ENCODE measurements around the gene WNT3A. TPM values are rescaled to one million over a fixed set of nuclear protein-coding genes. Genes with fewer than 3 reads are reported as not detected.
A peak's percentile ranks its signal among the peaks of the same experiment; 100 is the strongest.

The WNT3A gene
- total and polyA plus RNA-seq, 5 donors from 2014 or later, result not detected

- no peaks in the 10 kb centered on the region for H3K9me3 ChIP-seq (ENCODE audit: control insufficient read depth in 2 of 2, low read length in 2 of 2)
- peaks cover 12% of the 10 kb centered on the region for H3K4me1 ChIP-seq (ENCODE audit: control insufficient read depth, insufficient read depth, low read length, poor library complexity, severe bottlenecking)
- no peak for DNase-seq
- Mint-ChIP-seq H3K9me3 (no peaks in the 10 kb centered on the region), H3K4me3 (no peak overlapping the region), H3K27ac (peak overlapping the region in 1 of 3 donors; percentile 68), H3K36me3 (no peaks in the 10 kb centered on the region), H3K4me1 (peaks cover 0 to 37% (median 12%) of the 10 kb centered on the region in 4 donors), H3K27me3 (no peaks in the 10 kb centered on the region)
- no peaks in the 10 kb centered on the region for H3K36me3 ChIP-seq (ENCODE audit: control insufficient read depth, insufficient read depth, low read length)
- H3K27ac ChIP-seq (ENCODE audit: insufficient read depth, low read length, poor library complexity, severe bottlenecking), result no peak overlapping the region
- no peak overlapping the region for H3K4me3 ChIP-seq (ENCODE audit: low read depth, low read length)
- no peak for ATAC-seq (ENCODE audit: low read depth in 2 of 2)
- H3K27me3 ChIP-seq (ENCODE audit: control insufficient read depth, insufficient read depth, low read length), result no peaks in the 10 kb centered on the region
These were observed 70.1 kb downstream of the WNT3A start for GRCh38 chr1:228076796-228077430.

DNA sequence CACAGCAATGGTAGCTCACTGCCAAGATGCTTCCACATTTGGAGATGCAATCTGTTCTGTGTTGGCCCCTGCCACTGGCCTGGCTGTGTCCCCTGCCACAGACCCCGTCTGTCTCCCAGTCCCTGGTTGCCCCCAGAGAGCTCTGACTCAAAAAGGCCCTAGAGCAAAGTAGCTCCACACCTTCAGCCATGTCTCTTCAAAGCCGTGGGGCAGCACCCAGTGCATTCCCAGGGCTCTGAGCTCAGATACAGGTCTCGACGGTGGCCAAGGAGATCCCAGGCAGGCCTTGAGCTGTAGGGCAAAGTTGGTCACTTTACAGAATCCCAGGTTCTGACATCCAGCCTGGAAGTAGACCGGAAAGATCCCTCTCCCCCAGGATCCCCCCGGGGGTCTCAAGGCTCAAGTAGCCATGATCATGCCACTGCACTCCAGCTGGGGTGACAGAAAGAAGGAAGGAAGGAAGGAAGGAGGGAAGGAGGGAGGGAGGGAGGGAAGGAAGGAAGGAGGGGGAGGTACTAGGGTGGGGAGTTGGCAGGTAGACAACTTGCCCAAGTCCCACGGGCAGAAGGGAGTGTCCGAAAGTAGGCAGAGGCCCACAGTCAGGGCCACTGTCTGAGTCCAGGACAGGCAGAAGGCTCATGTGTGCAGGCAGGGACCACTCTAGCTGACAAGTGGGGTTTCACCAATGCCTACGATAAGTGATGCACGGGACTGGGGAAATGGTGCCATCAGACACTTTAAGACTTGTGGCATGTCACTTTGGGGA, 71.0 kb downstream of the WNT3A start:
- no peaks in the 10 kb centered on the region for H3K9me3 Mint-ChIP-seq
- Histone ChIP-seq H3K27me3 (ENCODE audit: control insufficient read depth, insufficient read depth, low read length) (no peaks in the 10 kb centered on the region), H3K36me3 (ENCODE audit: control insufficient read depth, insufficient read depth, low read length) (no peaks in the 10 kb centered on the region), H3K4me3 (ENCODE audit: low read depth, low read length) (no peak overlapping the region), H3K4me1 (ENCODE audit: control insufficient read depth, insufficient read depth, low read length, poor library complexity, severe bottlenecking) (peaks cover 14% of the 10 kb centered on the region), H3K27ac (ENCODE audit: insufficient read depth, low read length, poor library complexity, severe bottlenecking) (no peak overlapping the region), H3K9me3 (ENCODE audit: control insufficient read depth in 2 of 2, low read length in 2 of 2) (no peaks in the 10 kb centered on the region)
- no peak for DNase-seq
- peak overlapping the region in 2 of 3 donors; percentile 14 to 68 for H3K27ac Mint-ChIP-seq
- ATAC-seq (ENCODE audit: low read depth in 2 of 2), result no peak
- no peaks in the 10 kb centered on the region for H3K27me3 Mint-ChIP-seq
- no peaks in the 10 kb centered on the region for H3K36me3 Mint-ChIP-seq
- H3K4me3 Mint-ChIP-seq, result no peak overlapping the region
- H3K4me1 Mint-ChIP-seq, result peaks cover 0 to 34% (median 11%) of the 10 kb centered on the region in 4 donors

- ATAC-seq (ENCODE audit: low read depth in 2 of 2) (no peak), DNase-seq (no peak)
- no peaks in the 10 kb centered on the region for H3K27me3 ChIP-seq (ENCODE audit: control insufficient read depth, insufficient read depth, low read length)
- no peaks in the 10 kb centered on the region for H3K9me3 ChIP-seq (ENCODE audit: control insufficient read depth in 2 of 2, low read length in 2 of 2)
- H3K27ac ChIP-seq (ENCODE audit: insufficient read depth, low read length, poor library complexity, severe bottlenecking), result no peak overlapping the region
- H3K4me3 ChIP-seq (ENCODE audit: low read depth, low read length), result no peak overlapping the region
- peak overlapping the region in 2 of 4 donors; percentile 72 to 89 for H3K4me3 Mint-ChIP-seq
- no peaks in the 10 kb centered on the region for H3K27me3 Mint-ChIP-seq
- peaks cover 23% of the 10 kb centered on the region for H3K4me1 ChIP-seq (ENCODE audit: control insufficient read depth, insufficient read depth, low read length, poor library complexity, severe bottlenecking)
- H3K36me3 ChIP-seq (ENCODE audit: control insufficient read depth, insufficient read depth, low read length), result no peaks in the 10 kb centered on the region
- H3K27ac Mint-ChIP-seq, result no peak overlapping the region
- peaks cover 0 to 39% (median 16%) of the 10 kb centered on the region in 4 donors for H3K4me1 Mint-ChIP-seq
- no peaks in the 10 kb centered on the region for H3K36me3 Mint-ChIP-seq
- no peaks in the 10 kb centered on the region for H3K9me3 Mint-ChIP-seq
These were observed 72.2 kb downstream of the WNT3A start for GRCh38 chr1:228079013-228079412.

GRCh38 chr1:228079601-228080263, 72.9 kb downstream of the WNT3A start:
- Mint-ChIP-seq H3K27me3 (no peaks in the 10 kb centered on the region), H3K4me1 (peaks cover 5 to 42% (median 23%) of the 10 kb centered on the region in 4 donors), H3K27ac (peak overlapping the region in 1 of 3 donors; percentile 14), H3K4me3 (peak overlapping the region; percentile 68 to 89 (median 76)), H3K9me3 (no peaks in the 10 kb centered on the region), H3K36me3 (no peaks in the 10 kb centered on the region)
- Histone ChIP-seq H3K4me1 (ENCODE audit: control insufficient read depth, insufficient read depth, low read length, poor library complexity, severe bottlenecking) (peaks cover 31% of the 10 kb centered on the region), H3K27ac (ENCODE audit: insufficient read depth, low read length, poor library complexity, severe bottlenecking) (no peak overlapping the region), H3K9me3 (ENCODE audit: control insufficient read depth in 2 of 2, low read length in 2 of 2) (no peaks in the 10 kb centered on the region), H3K36me3 (ENCODE audit: control insufficient read depth, insufficient read depth, low read length) (no peaks in the 10 kb centered on the region), H3K4me3 (ENCODE audit: low read depth, low read length) (no peak overlapping the region), H3K27me3 (ENCODE audit: control insufficient read depth, insufficient read depth, low read length) (no peaks in the 10 kb centered on the region)
- no peak for DNase-seq
- ATAC-seq (ENCODE audit: low read depth in 2 of 2), result no peak

DNA sequence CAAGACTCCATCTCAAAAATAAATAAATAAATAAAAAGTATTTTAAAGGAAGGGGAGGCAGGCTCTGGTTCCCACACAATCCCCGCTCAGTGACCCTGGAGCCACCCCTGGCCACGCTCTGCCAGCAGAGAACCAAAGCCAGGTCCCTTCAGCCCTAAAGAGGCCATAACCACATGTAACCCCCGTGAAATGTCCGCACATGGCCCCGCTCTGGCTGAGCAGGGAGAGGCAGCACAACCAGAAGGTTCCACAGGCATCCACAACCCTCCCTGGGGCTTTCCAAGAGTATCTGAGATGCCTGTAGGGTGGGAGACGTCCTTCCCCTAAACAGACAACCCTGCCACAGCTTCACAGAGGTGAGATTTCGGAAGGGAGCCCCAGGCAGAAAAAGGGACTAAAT, 74.3 kb downstream of the WNT3A start:
- Mint-ChIP-seq H3K4me3 (peak overlapping the region; percentile 86 to 100 (median 89)), H3K9me3 (no peaks in the 10 kb centered on the region), H3K4me1 (peaks cover 12 to 53% (median 35%) of the 10 kb centered on the region in 4 donors), H3K27me3 (no peaks in the 10 kb centered on the region), H3K36me3 (no peaks in the 10 kb centered on the region), H3K27ac (peak overlapping the region in 1 of 3 donors; percentile 56)
- Histone ChIP-seq H3K27me3 (ENCODE audit: control insufficient read depth, insufficient read depth, low read length) (no peaks in the 10 kb centered on the region), H3K36me3 (ENCODE audit: control insufficient read depth, insufficient read depth, low read length) (no peaks in the 10 kb centered on the region), H3K9me3 (ENCODE audit: control insufficient read depth in 2 of 2, low read length in 2 of 2) (no peaks in the 10 kb centered on the region), H3K4me1 (ENCODE audit: control insufficient read depth, insufficient read depth, low read length, poor library complexity, severe bottlenecking) (peaks cover 45% of the 10 kb centered on the region), H3K4me3 (ENCODE audit: low read depth, low read length) (no peak overlapping the region), H3K27ac (ENCODE audit: insufficient read depth, low read length, poor library complexity, severe bottlenecking) (peak overlapping the region; percentile 15)
- ATAC-seq (ENCODE audit: low read depth in 2 of 2), result no peak
- no peak for DNase-seq

GRCh38 chr1:228081578-228082213, 74.9 kb downstream of the WNT3A start:
- Histone ChIP-seq H3K27ac (ENCODE audit: insufficient read depth, low read length, poor library complexity, severe bottlenecking) (peak overlapping the region; percentile 92), H3K4me3 (ENCODE audit: low read depth, low read length) (peak overlapping the region; percentile 64), H3K4me1 (ENCODE audit: control insufficient read depth, insufficient read depth, low read length, poor library complexity, severe bottlenecking) (peaks cover 50% of the 10 kb centered on the region), H3K36me3 (ENCODE audit: control insufficient read depth, insufficient read depth, low read length) (no peaks in the 10 kb centered on the region), H3K27me3 (ENCODE audit: control insufficient read depth, insufficient read depth, low read length) (no peaks in the 10 kb centered on the region), H3K9me3 (ENCODE audit: control insufficient read depth in 2 of 2, low read length in 2 of 2) (no peaks in the 10 kb centered on the region)
- Mint-ChIP-seq H3K4me1 (peaks cover 16 to 56% (median 37%) of the 10 kb centered on the region in 4 donors), H3K27ac (no peak overlapping the region), H3K4me3 (peak overlapping the region; percentile 86 to 100 (median 89)), H3K36me3 (no peaks in the 10 kb centered on the region), H3K27me3 (no peaks in the 10 kb centered on the region), H3K9me3 (no peaks in the 10 kb centered on the region)
- peak in 1 of 3 donors; percentile 20 for DNase-seq
- peak in 1 of 2 donors; percentile 8 for ATAC-seq (ENCODE audit: low read depth in 2 of 2)

- H3K27ac ChIP-seq (ENCODE audit: insufficient read depth, low read length, poor library complexity, severe bottlenecking), result peak within 1 kb of the TSS; percentile 92
- Mint-ChIP-seq H3K27ac (peak within 1 kb of the TSS; percentile 90 to 98 (median 96)), H3K27me3 (no peaks in the 10 kb centered on the region), H3K4me3 (peak within 1 kb of the TSS; percentile 94 to 100 (median 98)), H3K4me1 (peaks cover 23 to 59% (median 41%) of the 10 kb centered on the region in 4 donors), H3K36me3 (no peaks in the 10 kb centered on the region), H3K9me3 (no peaks in the 10 kb centered on the region)
- ATAC-seq (ENCODE audit: low read depth in 2 of 2) (peak; percentile 86), DNase-seq (peak; percentile 88 to 94 (median 94))
- H3K9me3 ChIP-seq (ENCODE audit: control insufficient read depth in 2 of 2, low read length in 2 of 2), result no peaks in the 10 kb centered on the region
- H3K27me3 ChIP-seq (ENCODE audit: control insufficient read depth, insufficient read depth, low read length), result no peaks in the 10 kb centered on the region
- H3K4me1 ChIP-seq (ENCODE audit: control insufficient read depth, insufficient read depth, low read length, poor library complexity, severe bottlenecking), result peaks cover 57% of the 10 kb centered on the region
- peak within 1 kb of the TSS; percentile 86 for H3K4me3 ChIP-seq (ENCODE audit: low read depth, low read length)
- H3K36me3 ChIP-seq (ENCODE audit: control insufficient read depth, insufficient read depth, low read length), result peaks cover under 1% of the 10 kb centered on the region
These were observed 75.6 kb downstream of the WNT3A start, which contains the start of gene ARF1 for GRCh38 chr1:228082214-228082917. ARF1 (plus strand) TSS chr1:228082708; CDS start chr1:228097115, 14,407 bp downstream.

Data from CD4-positive, CD25-positive, alpha-beta regulatory T cell (primary cell).